PFSK-1 (cell line): Measurements from ENCODE around the gene MAGEB17.

Experiments
- POLR2AphosphoS5 ChIP-seq: IDR thresholded peaks from 2 replicates; pipeline ENCODE4 v1.6.1; 2012; ENCODE audit warnings: low read depth, mild to moderate bottlenecking, control low read depth, low read length, moderate library complexity
- REST ChIP-seq, 2 experiments: IDR thresholded peaks; 2 replicates each; pipeline versions ENCODE4 v1.6.1 to v1.8.0; 2011 to 2012; ENCODE audit warnings: low read depth in 2 of 2, low read length in 2 of 2, control low read depth in 1 of 2, inconsistent platforms in 1 of 2, mild to moderate bottlenecking in 1 of 2, moderate library complexity in 1 of 2; ENCODE audit not compliant: insufficient read depth in 1 of 2
- TAF1 ChIP-seq: IDR thresholded peaks from 2 replicates; pipeline ENCODE4 v1.6.1; 2012; ENCODE audit warnings: low read length, control low read depth, borderline replicate concordance; ENCODE audit not compliant: insufficient read depth

- TF ChIP-seq REST (IDR thresholded peaks at IDR 0.05; ENCODE audit: insufficient read depth in 1 of 2, low read depth in 2 of 2, low read length in 2 of 2) (no peak), TAF1 (no peak), POLR2AphosphoS5 (no peak)
These were observed 46.7 kb downstream of the MAGEB17 start for GRCh38 chrX:16213961-16214360.
